K562 (cell line): ENCODE measurements around the gene PNPLA7. TPM values are rescaled to one million over a fixed set of nuclear protein-coding genes. Genes with fewer than 3 reads are reported as not detected.

Experiments
- ATF2 ChIP-seq: sonication (generic); formaldehyde crosslinking; IDR thresholded peaks from 2 replicates; pipeline ENCODE4 v1.8.1; 2022; ENCODE audit warnings: missing genetic modification reagents
- CBFA2T3 ChIP-seq: fragments of 450-650 bp; IDR thresholded peaks from 2 replicates; pipeline ENCODE4 v1.6.1; 2017
- DIDO1 ChIP-seq: fragments of 450-650 bp; IDR thresholded peaks from 2 replicates; pipeline ENCODE4 v1.6.1; 2016; ENCODE audit warnings: low read depth, missing biosample characterization, missing genetic modification characterization
- EP400 ChIP-seq: fragments of 450-650 bp; IDR thresholded peaks from 2 replicates; pipeline ENCODE4 v1.6.1; 2017; ENCODE audit warnings: antibody characterized with exemption, mild to moderate bottlenecking, moderate library complexity
- FOXK2 ChIP-seq, 2 experiments: fragments of 450-650 bp; IDR thresholded peaks in 1 of 2; conservative IDR thresholded peaks in 1 of 2; 2 replicates each; pipeline ENCODE4 v1.6.1; 2016; ENCODE audit warnings: low read depth in 2 of 2, mild to moderate bottlenecking in 1 of 2
- GTF2B ChIP-seq: IDR thresholded peaks from 2 replicates; pipeline ENCODE4 v1.6.1; 2011; ENCODE audit not compliant: insufficient read length; ENCODE audit errors: extremely low read depth
- HMGN3 ChIP-seq: IDR thresholded peaks from 2 replicates; pipeline ENCODE4 v1.6.1; 2011; ENCODE audit warnings: borderline replicate concordance, low read depth, mild to moderate bottlenecking, mixed read lengths, low read length; ENCODE audit not compliant: insufficient read length; ENCODE audit errors: extremely low read depth
- HNRNPL ChIP-seq: fragments of 200-400 bp; formaldehyde crosslinking; IDR thresholded peaks from 2 replicates; pipeline ENCODE4 v1.6.1; 2017; ENCODE audit warnings: low read depth, mild to moderate bottlenecking, low read length
- KLF6 ChIP-seq: fragments of 250-450 bp; sonication (Bioruptor Pico); IDR thresholded peaks from 2 replicates; pipeline ENCODE4 v1.4.0; 2020; ENCODE audit warnings: mild to moderate bottlenecking, moderate library complexity, borderline replicate concordance
- L3MBTL2 ChIP-seq: fragments of 450-650 bp; IDR thresholded peaks from 2 replicates; pipeline ENCODE4 v1.6.1; 2016; ENCODE audit warnings: mild to moderate bottlenecking, moderate library complexity
- LEF1 ChIP-seq: fragments of 450-650 bp; IDR thresholded peaks from 2 replicates; pipeline ENCODE4 v1.6.1; 2016; ENCODE audit warnings: mild to moderate bottlenecking
- NEUROD1 ChIP-seq: fragments of 150-350 bp; IDR thresholded peaks from 2 replicates; pipeline ENCODE4 v1.6.1; 2014; ENCODE audit warnings: borderline replicate concordance, low read length, low read depth; ENCODE audit not compliant: partially characterized antibody
- POU5F1 ChIP-seq: fragments of 150-350 bp; IDR thresholded peaks from 2 replicates; pipeline ENCODE4 v1.6.1; 2014; ENCODE audit warnings: borderline replicate concordance, low read length, low read depth, mild to moderate bottlenecking; ENCODE audit not compliant: partially characterized antibody
- SRSF9 ChIP-seq: fragments of 200-400 bp; formaldehyde crosslinking; IDR thresholded peaks from 2 replicates; pipeline ENCODE4 v1.6.1; 2017; ENCODE audit warnings: low read depth, low read length, borderline replicate concordance
- TEAD1 ChIP-seq, 2 experiments: fragments of 450-650 bp in 1 of 2; sonication (generic) in 1 of 2; formaldehyde crosslinking; IDR thresholded peaks; 2 replicates each; pipeline versions ENCODE4 v1.4.0 to v1.8.0; 2020 to 2022; ENCODE audit warnings: mild to moderate bottlenecking in 2 of 2, missing genetic modification reagents in 1 of 2
- U2AF2 ChIP-seq: fragments of 200-400 bp; formaldehyde crosslinking; optimal IDR thresholded peaks from 2 replicates; pipeline ENCODE3; 2017; ENCODE audit warnings: low read depth, mild to moderate bottlenecking, low read length
- ZNF316 ChIP-seq: fragments of 450-650 bp; IDR thresholded peaks from 2 replicates; pipeline ENCODE4 v1.6.1; 2016
- ZNF561 ChIP-seq: fragments of 450-650 bp; formaldehyde crosslinking; conservative IDR thresholded peaks from 2 replicates; pipeline ENCODE4 v1.4.0; 2020; ENCODE audit warnings: mild to moderate bottlenecking, moderate library complexity
- ZNF583 ChIP-seq: fragments of 250-450 bp; sonication (Bioruptor Pico); IDR thresholded peaks from 2 replicates; pipeline ENCODE4 v1.4.0; 2020
- ZNF592 ChIP-seq: fragments of 450-650 bp; IDR thresholded peaks from 2 replicates; pipeline ENCODE4 v1.6.1; 2017; ENCODE audit warnings: antibody characterized with exemption, mild to moderate bottlenecking
- polyA plus RNA-seq, 8 experiments: library from polyadenylated mRNA; depleted of rRNA in 4 of 8; stranded (reverse) in 5 of 8; unstranded in 3 of 8; fragments of >200 nt; fragmentation: Nextera tagmentation in 2 of 8; fragmentation: Illumina TruSeq in 1 of 8; extraction: Ambion mirVana in 2 of 8; extraction: Trizol in 1 of 8; gene quantifications; 2 replicates each; pipeline versions ENCODE4 v1.2.1 to v1.2.3, GENCODE V29; 2011 to 2014; ENCODE audit warnings: inconsistent platforms in 1 of 8, missing spikeins in 1 of 8
- total RNA-seq, 7 experiments: library from RNA; depleted of rRNA in 6 of 7; stranded (reverse); fragments of >200 nt in 6 of 7; fragmentation: Illumina TruSeq in 2 of 7; extraction: Trizol in 2 of 7; gene quantifications; 2 replicates each; pipeline versions ENCODE4 v1.2.1 to v1.2.3, GENCODE V29; 2011 to 2021; ENCODE audit warnings: low replicate concordance in 1 of 7
- TF ChIP-seq, protein P1 (sequence below): sonication (generic); IDR thresholded peaks from 2 replicates; pipeline ENCODE4 v1.6.1; 2016

Gene PNPLA7
- total and polyA plus RNA-seq, 9 of the 15 experiments (the other 6 are each of a cell fraction or from before 2014, with no cell fraction given), result 0.01 to 0.85 (median 0.19) TPM; not detected in 1

DNA sequence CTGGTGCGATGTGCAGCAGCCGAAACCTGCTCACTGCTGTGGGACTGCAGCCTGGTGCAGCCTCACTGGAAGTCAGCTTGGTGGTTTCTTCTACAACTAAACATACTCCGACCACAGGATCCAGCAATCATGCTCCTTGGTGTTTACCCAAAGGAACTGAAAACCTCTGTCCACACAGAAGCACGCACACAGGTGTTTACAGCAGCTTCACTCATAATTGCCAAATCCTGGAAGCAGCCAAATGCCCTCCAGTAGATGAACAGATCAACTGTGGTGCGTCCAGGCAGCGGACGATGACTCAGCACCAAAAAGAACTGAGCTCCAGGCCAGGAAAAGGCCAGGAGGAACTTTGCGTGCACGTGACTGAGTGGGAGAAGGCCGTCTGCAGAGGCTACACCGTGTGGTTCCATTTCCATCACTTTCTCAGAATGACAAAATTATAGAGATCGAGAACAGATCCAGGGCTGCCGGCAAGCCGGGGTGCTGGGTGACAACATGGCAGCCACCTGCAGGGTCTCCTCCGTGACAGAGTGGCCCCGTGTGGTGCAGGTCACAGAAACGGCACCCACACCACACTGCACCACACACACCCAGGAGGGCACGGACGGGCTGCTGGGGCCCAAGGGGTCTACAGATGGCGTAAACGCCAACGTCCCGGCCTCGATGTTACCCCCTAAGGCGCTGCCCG, 68.0 kb downstream of the PNPLA7 start (continued):
- TF ChIP-seq KLF6 (CRISPR knock-in tag), result 0 out of 2 replicates have a peak, but pooled peaks have one; percentile 15
- TF ChIP-seq ZNF592, result peak; percentile 97
- 0 out of 2 replicates have a peak, but pooled peaks have one; percentile 29 for TF ChIP-seq DIDO1 (tag)
- peak; percentile 56 for TF ChIP-seq EP400
- no peak for TF ChIP-seq GTF2B
- TF ChIP-seq HMGN3, result no peak
- TF ChIP-seq ZNF561 (CRISPR knock-in tag), result no peak
- peak; percentile 95 for TF ChIP-seq L3MBTL2
- TF ChIP-seq FOXK2 (conservative IDR thresholded peaks at IDR 0.05 in 1 of 2, IDR thresholded peaks at IDR 0.05 in 1 of 2; ENCODE audit: low read depth in 2 of 2), result peak; percentile 65 to 74
- peak; percentile 98 for TF ChIP-seq ZNF316
- TF ChIP-seq U2AF2, result no peak
- no peak for TF ChIP-seq NEUROD1
- TF ChIP-seq TEAD1 (CRISPR knock-in tag; IDR thresholded peaks at IDR 0.05), result no peak; a peak in 1 of 4 replicates
- TF ChIP-seq, protein P1, sequence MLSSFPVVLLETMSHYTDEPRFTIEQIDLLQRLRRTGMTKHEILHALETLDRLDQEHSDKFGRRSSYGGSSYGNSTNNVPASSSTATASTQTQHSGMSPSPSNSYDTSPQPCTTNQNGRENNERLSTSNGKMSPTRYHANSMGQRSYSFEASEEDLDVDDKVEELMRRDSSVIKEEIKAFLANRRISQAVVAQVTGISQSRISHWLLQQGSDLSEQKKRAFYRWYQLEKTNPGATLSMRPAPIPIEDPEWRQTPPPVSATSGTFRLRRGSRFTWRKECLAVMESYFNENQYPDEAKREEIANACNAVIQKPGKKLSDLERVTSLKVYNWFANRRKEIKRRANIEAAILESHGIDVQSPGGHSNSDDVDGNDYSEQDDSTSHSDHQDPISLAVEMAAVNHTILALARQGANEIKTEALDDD, result 0 out of 2 replicates have a peak, but pooled peaks have one; percentile 30
- TF ChIP-seq SRSF9, result no peak
- TF ChIP-seq CBFA2T3, result peak; percentile 41; the same call in 1 of the 2 replicates
- peak; percentile 84; the same call in 1 of the 2 replicates for TF ChIP-seq LEF1
- TF ChIP-seq ATF2 (CRISPR knock-in tag), result no peak
- TF ChIP-seq ZNF583, result peak; percentile 61; the same call in 1 of the 2 replicates
- TF ChIP-seq HNRNPL, result 0 out of 2 replicates have a peak, but pooled peaks have one; percentile 21
- TF ChIP-seq POU5F1, result no peak
